Right lobe of liver (tissue), 6 donors: ENCODE data around the gene CLPTM1L. TPM values are rescaled to one million over a fixed set of nuclear protein-coding genes. Genes with fewer than 3 reads are reported as not detected.
A peak's percentile ranks its signal among the peaks of the same experiment; 100 is the strongest.

Experiments used
- ATAC-seq, 4 donors: fragments of 200-7000 bp; cut with Tn5 transposase; one replicate each; pipeline ENCODE4 v1.9.1; 2020; ENCODE audit warnings: mild to moderate bottlenecking in 4 of 4, moderate library complexity in 4 of 4
- DNase-seq, 3 donors: peaks; one replicate each; pipeline ENCODE4 v3.0.0-alpha.2; 2020
- H3K27ac ChIP-seq, 3 donors: fragments of 200-600 bp; one replicate each; pipeline ENCODE4 v1.8.0; 2022
- H3K27me3 ChIP-seq, 2 donors: fragments of 200-600 bp; one replicate each; pipeline ENCODE4 v1.8.0; 2022
- H3K36me3 ChIP-seq, 4 donors: fragments of 200-600 bp; sonication (generic) in 1 of 4; one replicate each; pipeline versions ENCODE4 v1.5.1 to v1.8.0; 2017 to 2022; ENCODE audit warnings: control low read depth in 1 of 4
- H3K4me1 ChIP-seq, 4 donors: fragments of 200-600 bp; sonication (generic) in 1 of 4; one replicate each; pipeline versions ENCODE4 v1.5.1 to v1.8.0; 2017 to 2022; ENCODE audit warnings: control low read depth in 1 of 4
- H3K4me3 ChIP-seq, 3 donors: fragments of 200-600 bp; one replicate each; pipeline ENCODE4 v1.8.0; 2022
- H3K9me3 ChIP-seq, 4 donors: fragments of 200-600 bp; sonication (generic) in 1 of 4; one replicate each; pipeline versions ENCODE4 v1.5.1 to v1.8.0; 2017 to 2022; ENCODE audit warnings: control low read depth in 1 of 4
- POLR2A ChIP-seq: fragments of 450-650 bp; IDR thresholded peaks from one replicate; pipeline ENCODE4 v1.6.1; 2017; ENCODE audit warnings: antibody characterized with exemption, mild to moderate bottlenecking
- WGBS: methylation state at CpG from one replicate; pipeline ENCODE4 v1.1.6; 2018; ENCODE audit warnings: low coverage, low lambda C conversion rate; ENCODE audit not compliant: insufficient coverage; ENCODE audit errors: missing lambda C conversion rate; 5-methylcytosine and 5-hydroxymethylcytosine counted together
- intact Hi-C, 2 donors: fragments of 100-400 bp; cut with DNase I; formaldehyde crosslinking; loops; one replicate each; pipeline versions ENCODE4 v1.11.2 to v1.14.1; 2022
- microRNA-seq, 2 donors: library from miRNA; unstranded; fragments of <30 nt; microRNA quantifications; one replicate each; pipeline ENCODE4, GENCODE V29; 2019 to 2020
- small RNA-seq, 2 experiments: library from RNA; depleted of rRNA; stranded (forward); fragments of <200 nt; gene quantifications; one replicate each; pipeline ENCODE3, GENCODE V24; 2016
- total RNA-seq, 6 experiments: library from RNA; depleted of rRNA in 2 of 6; stranded (reverse); fragments of >200 nt in 2 of 6; fragmentation: NEBNext Ultra II Directional in 3 of 6; extraction: Animal tissue kit (Norgen Biotek cat#: 25700) in 3 of 6; gene quantifications; one replicate each; pipeline versions ENCODE4 v1.1.0 to v1.2.4, GENCODE V29; 2016 to 2023
- TF ChIP-seq, protein P1 (sequence below), 4 donors: fragments of 200-600 bp in 3 of 4; fragments of 450-650 bp in 1 of 4; IDR thresholded peaks; one replicate each; pipeline versions ENCODE4 v1.5.1 to v1.8.0; 2016 to 2022; ENCODE audit warnings: antibody characterized with exemption in 4 of 4, mild to moderate bottlenecking in 2 of 4
- donor health status: DM: no; HTN: yes; CAD: no.
- donor health status: DM: no; HTN: no; CAD: no.
- donor health status: DM: no; HTN: no; CAD: no.
- donor health status: DM: no; HTN: yes; CAD: no.
- donor health status: DM: no; HTN: yes; CAD: no.

CLPTM1L gene
- total RNA-seq, 6 experiments from 2014 or later = 63.8 to 155 (median 128) TPM

DNA sequence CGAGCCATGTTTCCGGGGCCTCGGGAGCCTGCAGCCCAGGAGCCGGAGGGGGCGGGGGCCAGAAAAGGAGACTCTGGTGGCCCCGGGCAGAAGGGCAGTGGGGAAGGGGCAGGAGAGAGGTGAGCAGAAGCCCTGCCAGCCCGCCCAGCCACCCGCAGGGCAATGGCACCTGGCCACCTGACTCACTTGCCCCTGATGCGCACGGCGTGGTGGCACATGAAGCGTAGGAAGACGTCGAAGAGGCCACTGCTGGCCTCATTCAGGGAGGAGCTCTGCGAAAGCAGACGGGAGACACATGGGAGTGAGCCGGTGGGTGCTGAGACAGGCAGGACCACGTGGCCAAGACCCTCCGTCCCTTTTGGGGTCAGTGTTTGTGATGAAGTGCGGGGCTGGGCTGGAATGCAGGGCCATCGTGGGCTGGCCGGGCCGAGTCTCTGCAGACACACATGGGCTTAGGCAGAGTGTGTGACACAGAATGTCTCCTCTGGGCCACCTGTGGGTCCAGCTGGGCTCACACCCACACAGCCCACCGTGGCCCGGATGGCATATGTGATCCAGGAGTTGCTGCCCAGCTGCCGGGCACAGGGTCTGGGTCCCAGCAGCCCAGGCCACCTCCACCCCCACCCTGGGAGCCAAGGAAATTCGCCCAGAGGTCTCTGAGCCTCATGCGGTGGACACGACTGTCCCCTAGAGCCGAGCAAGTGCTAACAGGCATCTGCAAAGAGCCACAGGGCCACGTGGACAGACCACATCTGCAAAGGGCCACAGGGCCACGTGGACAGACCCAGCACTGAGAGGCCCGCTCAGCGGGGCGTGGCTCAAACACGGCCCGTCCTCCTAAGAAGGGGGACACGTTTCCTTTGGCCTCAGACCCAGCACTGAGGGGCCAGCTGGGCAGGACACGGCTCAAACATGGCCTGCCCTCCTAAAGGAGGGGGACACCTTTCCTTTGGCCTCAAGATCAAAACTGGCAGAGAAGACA, 73.7 kb downstream of the CLPTM1L start:
- no peaks in the 10 kb centered on the region for H3K27me3 ChIP-seq
- H3K36me3 ChIP-seq = no peaks in the 10 kb centered on the region
- 72% methylated on average over 5 of the region's 39 CpGs for WGBS
- TF ChIP-seq, protein P1, sequence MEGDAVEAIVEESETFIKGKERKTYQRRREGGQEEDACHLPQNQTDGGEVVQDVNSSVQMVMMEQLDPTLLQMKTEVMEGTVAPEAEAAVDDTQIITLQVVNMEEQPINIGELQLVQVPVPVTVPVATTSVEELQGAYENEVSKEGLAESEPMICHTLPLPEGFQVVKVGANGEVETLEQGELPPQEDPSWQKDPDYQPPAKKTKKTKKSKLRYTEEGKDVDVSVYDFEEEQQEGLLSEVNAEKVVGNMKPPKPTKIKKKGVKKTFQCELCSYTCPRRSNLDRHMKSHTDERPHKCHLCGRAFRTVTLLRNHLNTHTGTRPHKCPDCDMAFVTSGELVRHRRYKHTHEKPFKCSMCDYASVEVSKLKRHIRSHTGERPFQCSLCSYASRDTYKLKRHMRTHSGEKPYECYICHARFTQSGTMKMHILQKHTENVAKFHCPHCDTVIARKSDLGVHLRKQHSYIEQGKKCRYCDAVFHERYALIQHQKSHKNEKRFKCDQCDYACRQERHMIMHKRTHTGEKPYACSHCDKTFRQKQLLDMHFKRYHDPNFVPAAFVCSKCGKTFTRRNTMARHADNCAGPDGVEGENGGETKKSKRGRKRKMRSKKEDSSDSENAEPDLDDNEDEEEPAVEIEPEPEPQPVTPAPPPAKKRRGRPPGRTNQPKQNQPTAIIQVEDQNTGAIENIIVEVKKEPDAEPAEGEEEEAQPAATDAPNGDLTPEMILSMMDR (IDR thresholded peaks at IDR 0.05) = no peak
- no peak for TF ChIP-seq POLR2A
- H3K9me3 ChIP-seq = no peaks in the 10 kb centered on the region
- intact Hi-C loops = no loop called here
- H3K27ac ChIP-seq = no peak overlapping the region
- DNase-seq (no peak), ATAC-seq (peak in 1 of 4 donors; percentile 30)
- H3K4me3 ChIP-seq = no peak overlapping the region
- H3K4me1 ChIP-seq = no peaks in the 10 kb centered on the region

DNA sequence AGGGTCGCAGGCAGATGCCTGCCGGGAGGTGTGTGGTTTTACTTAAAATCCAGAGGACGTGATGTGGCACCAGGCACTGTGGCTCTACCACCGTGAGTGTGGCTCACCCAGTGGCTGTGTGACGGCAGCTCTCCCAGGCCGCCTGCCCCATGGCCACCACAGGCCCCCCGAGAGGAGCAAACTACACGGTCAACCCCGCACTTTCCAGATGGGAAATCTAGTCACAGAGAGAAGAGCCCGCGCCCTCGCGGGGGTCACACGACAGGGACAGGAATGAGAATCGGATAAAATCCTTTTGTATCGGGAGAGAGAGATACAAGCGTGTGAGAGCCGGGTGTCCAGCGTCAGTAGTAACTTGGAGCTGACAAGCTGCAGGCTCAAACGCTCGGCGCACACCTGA, 74.5 kb downstream of the CLPTM1L start:
- DNase-seq (no peak), ATAC-seq (no peak)
- Histone ChIP-seq H3K4me1 (no peaks in the 10 kb centered on the region), H3K4me3 (no peak overlapping the region), H3K9me3 (no peaks in the 10 kb centered on the region), H3K36me3 (no peaks in the 10 kb centered on the region), H3K27ac (no peak overlapping the region), H3K27me3 (no peaks in the 10 kb centered on the region)
- intact Hi-C loops = no loop called here
- TF ChIP-seq, protein P1 (IDR thresholded peaks at IDR 0.05) = no peak
- TF ChIP-seq POLR2A = no peak
- WGBS = 95% methylated on average over 18 of the region's 22 CpGs

DNA sequence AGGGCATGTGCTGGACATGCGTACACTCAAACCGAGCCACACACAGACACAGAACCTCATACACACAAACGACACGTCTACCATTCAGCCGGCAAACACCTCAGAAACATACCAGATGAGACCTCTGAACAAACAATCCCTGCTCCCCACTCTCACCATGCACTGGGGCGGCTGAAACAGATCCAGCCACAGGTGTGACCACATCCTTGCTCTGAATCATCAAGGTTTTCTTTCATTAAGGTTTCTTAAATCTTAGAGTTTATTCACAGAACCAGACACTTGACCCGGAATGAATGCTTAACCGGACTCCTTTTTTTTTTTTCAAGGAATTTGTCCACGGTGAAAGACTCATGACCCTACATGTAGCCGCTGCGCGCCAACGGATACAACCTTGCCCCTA, 76.2 kb downstream of the CLPTM1L start:
- DNase-seq (no peak), ATAC-seq (no peak)
- Histone ChIP-seq H3K27ac (no peak overlapping the region), H3K27me3 (no peaks in the 10 kb centered on the region), H3K9me3 (no peaks in the 10 kb centered on the region), H3K4me1 (no peaks in the 10 kb centered on the region), H3K36me3 (no peaks in the 10 kb centered on the region), H3K4me3 (no peak overlapping the region)
- no peak for TF ChIP-seq POLR2A
- TF ChIP-seq, protein P1 (IDR thresholded peaks at IDR 0.05) = no peak
- intact Hi-C loops = no loop called here
- 81% methylated on average over 9 of the region's 13 CpGs for WGBS

- Histone ChIP-seq H3K9me3 (no peaks in the 10 kb centered on the region), H3K27ac (no peak overlapping the region), H3K4me3 (no peak overlapping the region), H3K4me1 (no peaks in the 10 kb centered on the region), H3K36me3 (no peaks in the 10 kb centered on the region), H3K27me3 (no peaks in the 10 kb centered on the region)
- 76% methylated on average over 3 of the region's 13 CpGs for WGBS
- TF ChIP-seq, protein P1 (IDR thresholded peaks at IDR 0.05) = no peak
- no peak for TF ChIP-seq POLR2A
- ATAC-seq (no peak), DNase-seq (no peak)
- intact Hi-C loops = no loop called here
Observed at GRCh38 chr5:1268056-1268455, 76.8 kb downstream of the CLPTM1L start.

Small RNAs within 50 kb of the gene (microRNA-seq; reads per million reads assigned to microRNA genes)
- gene MIR4457 = 0 reads per million in 2 donors

Small RNAs within 50 kb of the gene (small RNA-seq; reads per million reads assigned to genes)
- gene MIR4457 = 0 reads per million in 2 experiments

Other genes with a start within 250 kb of the CLPTM1L start
- gene SLC12A7, start 233.0 kb downstream of the CLPTM1L start, total RNA-seq = 10 to 100 TPM; 38.9 to 65.2 (median 53.3) TPM
- under 1 TPM; 0.12 to 0.93 (median 0.41) TPM for gene SLC6A19, start 143.5 kb downstream of the CLPTM1L start, total RNA-seq
- not detected for gene SLC6A18, start 119.7 kb downstream of the CLPTM1L start, total RNA-seq
- gene TERT, start 50.0 kb downstream of the CLPTM1L start, total RNA-seq = not detected
- gene SLC6A3, start 100.3 kb upstream of the CLPTM1L start, total RNA-seq = not detected
- gene LPCAT1, start 178.9 kb upstream of the CLPTM1L start, total RNA-seq = 10 to 100 TPM in 3 of 6 experiments, 1 to 10 TPM in 3; 6.9 to 38.6 (median 13.1) TPM